Trophoblast cell (in vitro differentiated cells and primary cell): Measurements from ENCODE around the gene DTWD2.
"Not testable (repeated sequence)": the region's sequence is repeated elsewhere in the genome, so short reads cannot be mapped to it uniquely, and the experiment has no call there.

ENCODE experiments used
- DNase-seq, 2 donors: peaks; one replicate each; pipeline ENCODE4 v3.0.0-alpha.2; 2016
- H2AFZ ChIP-seq: 2 replicates; pipeline ENCODE4 v1.6.1; 2013; ENCODE audit warnings: low read length, moderate library complexity, mild to moderate bottlenecking; ENCODE audit not compliant: insufficient read depth, poor library complexity
- H2AK5ac ChIP-seq: 2 replicates; pipeline ENCODE4 v1.6.1; 2013; ENCODE audit warnings: mild to moderate bottlenecking, low read length
- H2BK120ac ChIP-seq: 2 replicates; pipeline ENCODE4 v1.6.1; 2013; ENCODE audit warnings: low read length, mild to moderate bottlenecking, moderate library complexity; ENCODE audit not compliant: insufficient read depth, poor library complexity
- H2BK12ac ChIP-seq: 2 replicates; pipeline ENCODE4 v1.6.1; 2013; ENCODE audit warnings: mild to moderate bottlenecking, low read length, moderate library complexity
- H2BK5ac ChIP-seq: 2 replicates; pipeline ENCODE4 v1.6.1; 2013; ENCODE audit warnings: low read length, low read depth, moderate library complexity, mild to moderate bottlenecking; ENCODE audit not compliant: poor library complexity
- H3K14ac ChIP-seq: 2 replicates; pipeline ENCODE4 v1.6.1; 2013; ENCODE audit warnings: mild to moderate bottlenecking, low read length
- H3K18ac ChIP-seq: 2 replicates; pipeline ENCODE4 v1.6.1; 2013; ENCODE audit warnings: mild to moderate bottlenecking, low read length
- H3K23ac ChIP-seq: 2 replicates; pipeline ENCODE4 v1.6.1; 2013; ENCODE audit warnings: low read length
- H3K27ac ChIP-seq: 2 replicates; pipeline ENCODE4 v1.5.1; 2013; ENCODE audit warnings: low read depth, mild to moderate bottlenecking, inconsistent platforms, low read length, moderate library complexity
- H3K27me3 ChIP-seq: 2 replicates; pipeline ENCODE4 v1.6.1; 2013; ENCODE audit warnings: inconsistent platforms, mild to moderate bottlenecking, low read length, moderate library complexity; ENCODE audit not compliant: insufficient read depth
- H3K36me3 ChIP-seq, 2 experiments: 1 replicate in 1 of 2; 2 replicates in 1 of 2; pipeline ENCODE4 v1.6.1; 2013; ENCODE audit warnings: low read length in 2 of 2, mild to moderate bottlenecking in 2 of 2, moderate library complexity in 1 of 2; ENCODE audit not compliant: insufficient read depth in 2 of 2, control insufficient read depth in 1 of 2
- H3K4ac ChIP-seq: 2 replicates; pipeline ENCODE4 v1.6.1; 2013; ENCODE audit warnings: low read depth, mild to moderate bottlenecking, low read length, moderate library complexity
- H3K4me1 ChIP-seq, 2 experiments: 1 replicate in 1 of 2; 2 replicates in 1 of 2; pipeline ENCODE4 v1.6.1; 2013; ENCODE audit warnings: low read length in 2 of 2, mild to moderate bottlenecking in 2 of 2, moderate library complexity in 1 of 2; ENCODE audit not compliant: insufficient read depth in 2 of 2, control insufficient read depth in 1 of 2
- H3K4me2 ChIP-seq: 2 replicates; pipeline ENCODE4 v1.6.1; 2013; ENCODE audit warnings: inconsistent platforms, mild to moderate bottlenecking, low read length, moderate library complexity
- H3K4me3 ChIP-seq: 2 replicates; pipeline ENCODE4 v1.5.1; 2013; ENCODE audit warnings: mild to moderate bottlenecking, low read depth, low read length, inconsistent platforms
- H3K79me1 ChIP-seq: one replicate; pipeline ENCODE4 v1.6.1; 2013; ENCODE audit warnings: low read length
- H3K79me2 ChIP-seq: 2 replicates; pipeline ENCODE4 v1.6.1; 2013; ENCODE audit warnings: low read length, mild to moderate bottlenecking; ENCODE audit not compliant: control insufficient read depth, insufficient read depth, poor library complexity
- H3K9ac ChIP-seq: 2 replicates; pipeline ENCODE4 v1.6.1; 2013; ENCODE audit warnings: mild to moderate bottlenecking, low read length
- H3K9me3 ChIP-seq: 2 replicates; pipeline ENCODE4 v1.6.1; 2013; ENCODE audit warnings: low read depth, mild to moderate bottlenecking, control low read depth, inconsistent platforms, low read length; ENCODE audit not compliant: insufficient read depth
- H4K12ac ChIP-seq: 2 replicates; pipeline ENCODE4 v1.6.1; 2013; ENCODE audit warnings: low read depth, mild to moderate bottlenecking, low read length, moderate library complexity
- H4K8ac ChIP-seq: 2 replicates; pipeline ENCODE4 v1.6.1; 2013; ENCODE audit warnings: low read depth, mild to moderate bottlenecking, low read length, moderate library complexity
- H4K91ac ChIP-seq: one replicate; pipeline ENCODE4 v1.6.1; 2013; ENCODE audit warnings: low read depth, mild to moderate bottlenecking, low read length, moderate library complexity
- WGBS: extraction: QIAGEN DNeasy Blood & Tissue Kit; methylation state at CpG from one replicate; pipeline ENCODE4 v1.1.7; 2013; ENCODE audit warnings: missing lambda C conversion rate; ENCODE audit not compliant: insufficient read length, insufficient coverage; ENCODE audit errors: extremely low coverage; 5-methylcytosine and 5-hydroxymethylcytosine counted together

The DTWD2 gene

DNA sequence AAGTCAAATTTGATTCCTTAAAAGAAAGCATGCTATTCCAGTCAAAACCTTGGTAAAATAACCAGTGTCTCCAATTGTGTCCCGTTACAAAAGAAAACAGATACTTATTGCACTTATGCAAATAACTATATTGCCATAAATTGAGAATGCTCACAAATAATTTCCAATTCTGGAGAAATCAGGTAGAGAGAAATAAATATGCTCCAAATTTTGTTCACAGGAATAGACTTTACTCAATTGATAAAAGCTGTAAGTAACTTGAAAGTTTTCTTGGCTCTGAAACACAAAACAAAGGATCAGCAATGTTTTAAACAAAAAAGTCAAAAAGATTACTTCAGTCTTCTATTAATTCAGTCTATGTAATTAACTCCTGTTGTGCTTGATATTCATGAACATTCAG, 7.8 kb upstream of the DTWD2 start:
- no peak overlapping the region for H4K12ac ChIP-seq
- H2BK5ac ChIP-seq = no peak overlapping the region
- no peaks in the 10 kb centered on the region for H3K79me1 ChIP-seq
- H3K4me2 ChIP-seq = no peak overlapping the region
- DNase-seq = no peak
- H3K79me2 ChIP-seq = no peaks in the 10 kb centered on the region
- H3K23ac ChIP-seq = no peak overlapping the region
- H3K4ac ChIP-seq = no peak overlapping the region
- peaks cover 4% of the 10 kb centered on the region for H3K9me3 ChIP-seq
- no peak overlapping the region for H2AK5ac ChIP-seq
- no peak overlapping the region for H3K27ac ChIP-seq
- H3K18ac ChIP-seq = no peak overlapping the region
- no peaks in the 10 kb centered on the region for H3K36me3 ChIP-seq
- no peaks in the 10 kb centered on the region for H3K27me3 ChIP-seq
- no CpG with 5 or more reads among the region's 1 CpG for WGBS
- H3K9ac ChIP-seq = no peak overlapping the region
- no peak overlapping the region for H4K91ac ChIP-seq
- no peak overlapping the region for H3K4me3 ChIP-seq
- no peaks in the 10 kb centered on the region for H3K4me1 ChIP-seq
- H2BK12ac ChIP-seq = no peak overlapping the region
- no peak overlapping the region for H2AFZ ChIP-seq
- no peak overlapping the region for H2BK120ac ChIP-seq
- H3K14ac ChIP-seq = no peak overlapping the region
- H4K8ac ChIP-seq = no peak overlapping the region

DNA sequence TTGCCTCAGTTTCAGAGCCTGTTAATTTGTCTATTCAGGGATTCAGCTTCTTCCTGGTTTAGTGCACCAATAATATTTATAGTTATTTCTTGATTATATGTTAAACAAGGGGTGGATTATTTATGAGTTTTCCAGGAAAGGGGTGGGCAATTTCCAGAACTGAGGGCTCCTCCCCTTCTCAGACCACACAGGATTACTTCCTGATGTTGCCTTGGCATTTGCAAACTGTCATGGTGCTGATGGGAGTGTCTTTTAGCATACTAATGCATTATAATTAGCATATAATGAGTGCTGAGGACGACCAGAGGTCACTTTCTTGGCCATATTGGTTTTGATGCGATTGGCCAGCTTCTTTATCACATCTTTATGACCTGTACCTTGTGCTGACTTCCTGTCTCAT, 6.2 kb upstream of the DTWD2 start:
- Histone ChIP-seq H3K4me2 (no peak overlapping the region), H2BK5ac (no peak overlapping the region), H3K27me3 (no peaks in the 10 kb centered on the region), H3K9ac (no peak overlapping the region), H3K36me3 (no peaks in the 10 kb centered on the region), H3K79me2 (no peaks in the 10 kb centered on the region), H3K4me3 (no peak overlapping the region), H4K8ac (no peak overlapping the region), H2AK5ac (no peak overlapping the region), H3K4me1 (no peaks in the 10 kb centered on the region), H3K27ac (no peak overlapping the region), H3K9me3 (peaks cover 2% of the 10 kb centered on the region), H2AFZ (no peak overlapping the region), H2BK12ac (no peak overlapping the region), H3K79me1 (no peaks in the 10 kb centered on the region), H3K4ac (no peak overlapping the region), H3K14ac (no peak overlapping the region), H2BK120ac (no peak overlapping the region), H4K12ac (no peak overlapping the region), H3K18ac (no peak overlapping the region), H3K23ac (no peak overlapping the region), H4K91ac (no peak overlapping the region)
- no peak for DNase-seq
- WGBS = no CpG with 5 or more reads among the region's 2 CpGs

DNA sequence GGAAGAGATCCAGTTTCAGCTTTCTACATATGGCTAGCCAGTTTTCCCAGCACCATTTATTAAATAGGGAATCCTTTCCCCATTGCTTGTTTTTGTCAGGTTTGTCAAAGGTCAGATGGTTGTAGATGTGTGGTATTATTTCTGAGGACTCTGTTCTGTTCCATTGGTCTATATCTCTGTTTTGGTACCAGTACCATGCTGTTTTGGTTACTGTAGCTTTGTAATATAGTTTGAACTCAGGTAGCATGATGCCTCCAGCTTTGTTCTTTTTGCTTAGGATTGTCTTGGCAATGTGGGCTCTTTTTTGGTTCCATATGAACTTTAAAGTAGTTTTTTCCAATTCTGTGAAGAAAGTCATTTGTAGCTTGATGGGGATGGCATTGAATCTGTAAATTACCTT, 4.8 kb upstream of the DTWD2 start:
- H2AK5ac ChIP-seq, H3K4ac ChIP-seq, H3K79me2 ChIP-seq, H3K4me1 ChIP-seq, H3K23ac ChIP-seq, H4K8ac ChIP-seq, H3K14ac ChIP-seq, H3K4me3 ChIP-seq, H3K9ac ChIP-seq, H4K12ac ChIP-seq, H3K79me1 ChIP-seq, H3K27ac ChIP-seq, H2BK120ac ChIP-seq, H2AFZ ChIP-seq, H3K27me3 ChIP-seq, H2BK12ac ChIP-seq, DNase-seq, H3K4me2 ChIP-seq, H4K91ac ChIP-seq, H3K36me3 ChIP-seq, H2BK5ac ChIP-seq, H3K18ac ChIP-seq, H3K9me3 ChIP-seq: not testable (repeated sequence)

DNA sequence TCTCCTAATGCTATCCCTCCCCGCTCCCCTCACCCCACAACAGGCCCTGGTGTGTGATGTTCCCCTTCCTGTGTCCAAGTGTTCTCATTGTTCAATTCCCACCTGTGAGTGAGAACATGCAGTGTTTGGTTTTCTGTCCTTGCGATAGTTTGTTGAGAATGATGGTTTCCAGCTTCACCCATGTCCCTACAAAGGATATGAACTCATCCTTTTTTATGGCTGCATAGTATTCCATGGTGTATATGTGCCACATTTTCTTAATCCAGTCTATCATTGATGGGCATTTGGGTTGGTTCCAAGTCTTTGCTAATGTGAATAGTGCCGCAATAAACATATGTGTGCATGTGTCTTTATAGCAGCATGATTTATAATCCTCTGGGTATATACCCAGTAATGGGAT, 3.7 kb upstream of the DTWD2 start:
- H2BK12ac ChIP-seq, H3K4me1 ChIP-seq, H3K4ac ChIP-seq, H3K4me2 ChIP-seq, H3K4me3 ChIP-seq, H3K27ac ChIP-seq, H4K91ac ChIP-seq, H3K9me3 ChIP-seq, H3K23ac ChIP-seq, H3K27me3 ChIP-seq, H3K79me2 ChIP-seq, H3K9ac ChIP-seq, H3K79me1 ChIP-seq, H3K18ac ChIP-seq, H2BK5ac ChIP-seq, H3K14ac ChIP-seq, H4K12ac ChIP-seq, H2AK5ac ChIP-seq, H4K8ac ChIP-seq, H2AFZ ChIP-seq, H3K36me3 ChIP-seq, DNase-seq, H2BK120ac ChIP-seq: not testable (repeated sequence)
- no CpG with 5 or more reads among the region's 3 CpGs for WGBS

DNA sequence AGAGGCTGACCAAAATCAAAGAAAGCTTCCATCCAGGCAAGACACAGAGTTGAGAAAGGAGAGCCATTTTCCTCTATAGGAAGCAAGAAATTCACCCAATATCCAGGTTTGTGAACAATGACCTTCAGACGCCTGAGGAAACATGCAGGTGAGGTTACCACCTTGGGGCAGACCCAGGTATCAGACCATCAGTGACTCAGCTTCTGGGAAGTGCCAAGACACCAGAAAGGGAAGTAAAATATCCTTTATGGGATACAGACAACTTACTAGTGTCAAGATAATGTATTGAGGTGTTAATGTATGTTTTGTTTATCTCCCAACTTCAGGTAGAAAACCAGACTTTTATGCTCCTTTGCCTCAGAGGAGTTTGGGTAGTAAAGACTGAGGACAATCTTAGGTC, 2.2 kb upstream of the DTWD2 start:
- WGBS = no CpG with 5 or more reads among the region's 1 CpG

More for the DNA sequence above, 2.2 kb upstream of the DTWD2 start:
- H3K9me3 ChIP-seq = no peaks in the 10 kb centered on the region
- H3K36me3 ChIP-seq = no peaks in the 10 kb centered on the region
- H4K91ac ChIP-seq = no peak overlapping the region
- peaks cover 2% of the 10 kb centered on the region for H3K79me1 ChIP-seq
- no peak overlapping the region for H2BK12ac ChIP-seq
- H3K27ac ChIP-seq = no peak overlapping the region
- H2BK5ac ChIP-seq = no peak overlapping the region
- peak; percentile 57 to 74 for DNase-seq
- H3K4me1 ChIP-seq = peaks cover 0 to 1% of the 10 kb centered on the region in 2 experiments
- no peak overlapping the region for H3K4me2 ChIP-seq
- H2BK120ac ChIP-seq = no peak overlapping the region
- no peak overlapping the region for H2AK5ac ChIP-seq
- H4K12ac ChIP-seq = no peak overlapping the region
- no peak overlapping the region for H3K18ac ChIP-seq
- H3K14ac ChIP-seq = no peak overlapping the region
- no peak overlapping the region for H3K4ac ChIP-seq
- no peak overlapping the region for H3K9ac ChIP-seq
- H3K27me3 ChIP-seq = no peaks in the 10 kb centered on the region
- H2AFZ ChIP-seq = no peak overlapping the region
- peaks cover 2% of the 10 kb centered on the region for H3K79me2 ChIP-seq
- no peak overlapping the region for H3K4me3 ChIP-seq
- no peak overlapping the region for H4K8ac ChIP-seq
- H3K23ac ChIP-seq = no peak overlapping the region
